Measurements from ENCODE around the gene RABEPK. TPM values are rescaled to one million over a fixed set of nuclear protein-coding genes. Genes with fewer than 3 reads are reported as not detected.

The RABEPK gene
- total RNA-seq, 5 donors from 2014 or later (not counting 1 experiment from before 2014, with no cell fraction given), result 12.0 to 16.3 (median 15.6) TPM

DNA sequence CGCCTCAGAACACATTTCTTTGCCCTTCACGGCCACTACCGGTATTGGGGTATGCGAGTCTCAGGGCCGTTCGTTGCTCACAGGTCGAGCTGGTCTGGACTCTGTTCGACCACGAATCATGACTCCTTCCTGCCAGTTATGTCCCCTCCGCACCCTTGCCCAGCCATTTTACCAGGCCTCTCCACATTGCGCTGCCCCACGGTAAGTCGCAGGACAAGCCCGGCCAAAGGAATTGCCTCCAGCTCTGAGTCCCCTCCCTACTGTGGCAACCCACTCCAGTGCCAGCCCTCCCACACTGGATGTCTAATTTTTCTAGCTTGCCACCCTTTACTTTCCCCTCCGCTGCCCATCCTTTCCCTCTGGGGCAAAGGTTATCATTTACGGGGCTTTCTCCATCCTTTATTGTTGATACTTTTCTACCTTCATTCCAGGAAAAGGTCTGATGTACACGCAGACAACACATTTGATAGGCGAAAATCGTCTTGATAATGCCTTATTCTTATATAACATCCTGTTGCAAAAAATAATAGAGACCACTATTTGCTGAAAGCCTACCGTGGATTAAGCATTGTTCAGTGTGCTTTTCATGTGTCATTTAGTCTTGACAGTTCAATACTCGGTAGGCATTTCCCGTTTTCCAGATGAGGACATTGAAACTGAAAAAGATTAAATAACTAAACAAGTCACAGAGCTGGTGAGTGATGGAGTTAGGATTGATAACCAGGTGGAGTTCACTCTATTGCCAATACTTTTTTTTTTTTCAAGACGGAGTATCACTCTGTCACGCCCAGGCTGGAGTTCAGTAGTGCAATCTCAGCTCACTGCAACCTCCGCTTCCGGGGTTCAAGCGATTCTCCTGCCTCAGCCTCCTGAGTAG lies 41.8 kb downstream of the RABEPK start:
- H3K36me3 Mint-ChIP-seq, result peaks cover 22% of the 10 kb centered on the region
- POLR2A ChIA-PET, result interaction anchor here (0.5 to 1.7 kb wide), 19 partner anchors 10 to 1481 kb away, joined by 3 to 13 read pairs (median 5); partner anchors contain the start of gene GAPVD1 (in 1 of the 2)
- H3K4me3 Mint-ChIP-seq, result peak overlapping the region; percentile 92 to 100 (median 99)
- ATAC-seq (replicated peaks in 1 of 4) (peak in 3 of 4 experiments; percentile 1 to 6 (median 4)), DNase-seq (peak in 3 of 35 experiments; percentile 3 to 16 (median 14))
- 22% methylated on average over 16 of the region's 27 CpGs for WGBS (ENCODE audit: insufficient coverage)
- peak overlapping the region; percentile 93 for H3K27ac ChIP-seq (ENCODE audit: low read length)
- no peaks in the 10 kb centered on the region for H3K27me3 Mint-ChIP-seq
- peak overlapping the region; percentile 98 to 99 for H3K27ac Mint-ChIP-seq
- H3K4me3 ChIP-seq (ENCODE audit: control insufficient read depth in 1 of 2, extremely low read depth in 1 of 2, low read length in 1 of 2), result peak overlapping the region; percentile 53 to 99
- H3K27me3 ChIP-seq (replicated peaks in 1 of 2; ENCODE audit: control insufficient read depth in 2 of 2, extremely low read depth in 1 of 2, insufficient read depth in 2 of 2, low read length in 1 of 2), result no peaks in the 10 kb centered on the region
- CTCF ChIA-PET, result interaction anchor here (0.6 to 1.3 kb wide), 7 partner anchors 19 to 129 kb away, joined by 3 to 7 read pairs (median 3); partner anchors contain the start of genes GAPVD1 (in 1 of the 2) and RABEPK (in 1 of the 2)
- no peaks in the 10 kb centered on the region for H3K9me3 Mint-ChIP-seq
- H3K4me1 ChIP-seq (ENCODE audit: control insufficient read depth in 1 of 2, extremely low read depth in 1 of 2, insufficient read depth in 2 of 2, low read length in 2 of 2), result peaks cover 19 to 29% of the 10 kb centered on the region in 2 experiments
- no peaks in the 10 kb centered on the region for H3K9me3 ChIP-seq
- H3K36me3 ChIP-seq (ENCODE audit: control insufficient read depth in 2 of 2, extremely low read depth in 1 of 2, insufficient read depth in 1 of 2, low read length in 1 of 2), result peaks cover 4 to 23% of the 10 kb centered on the region in 2 donors
- peaks cover 35 to 44% (median 38%) of the 10 kb centered on the region in 3 donors for H3K4me1 Mint-ChIP-seq

DNA sequence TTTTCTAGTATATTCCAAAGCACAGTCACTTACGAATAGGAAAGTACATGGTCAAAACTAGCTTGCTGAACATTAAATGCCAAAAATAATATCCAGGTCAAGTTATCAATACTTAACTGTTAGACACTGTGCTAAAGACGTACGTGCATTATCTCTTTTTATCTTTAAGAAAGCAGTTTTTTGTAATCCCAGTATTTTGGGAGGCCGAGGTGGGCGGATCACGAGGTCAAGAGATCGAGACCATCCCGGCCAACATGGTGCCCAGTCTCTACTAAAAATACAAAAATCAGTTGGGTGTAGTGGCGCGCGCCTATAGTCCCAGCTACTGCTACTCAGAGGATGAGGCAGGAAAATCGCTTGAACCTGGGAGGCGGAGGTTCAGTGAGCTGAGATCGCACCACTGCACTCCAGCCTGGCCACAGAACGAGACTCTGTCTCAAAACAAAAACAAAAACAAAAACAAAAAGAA lies 43.5 kb downstream of the RABEPK start:
- 94% methylated on average over 11 of the region's 15 CpGs for WGBS (ENCODE audit: insufficient coverage)
- peaks cover 6% of the 10 kb centered on the region for H3K36me3 Mint-ChIP-seq
- ATAC-seq (replicated peaks in 1 of 4) (no peak), DNase-seq (no peak)
- no peaks in the 10 kb centered on the region for H3K9me3 Mint-ChIP-seq
- H3K27me3 Mint-ChIP-seq, result no peaks in the 10 kb centered on the region
- ChIA-PET CTCF (no interaction called here), POLR2A (interaction anchor here in 1 of 2 donors (0.7 kb wide), 1 partner anchor 45 kb away, joined by 3 read pairs; no protein-coding TSS in a partner anchor)
- no peak overlapping the region for H3K27ac Mint-ChIP-seq
- H3K4me1 Mint-ChIP-seq, result peaks cover 19 to 26% (median 21%) of the 10 kb centered on the region in 3 donors
- peak overlapping the region in 1 of 3 donors; percentile 44 for H3K4me3 Mint-ChIP-seq
- Histone ChIP-seq H3K27ac (ENCODE audit: low read length) (no peak overlapping the region), H3K9me3 (no peaks in the 10 kb centered on the region), H3K4me1 (ENCODE audit: control insufficient read depth in 1 of 2, extremely low read depth in 1 of 2, insufficient read depth in 2 of 2, low read length in 2 of 2) (peaks cover 8 to 14% of the 10 kb centered on the region in 2 experiments), H3K27me3 (replicated peaks in 1 of 2; ENCODE audit: control insufficient read depth in 2 of 2, extremely low read depth in 1 of 2, insufficient read depth in 2 of 2, low read length in 1 of 2) (no peaks in the 10 kb centered on the region), H3K36me3 (ENCODE audit: control insufficient read depth in 2 of 2, extremely low read depth in 1 of 2, insufficient read depth in 1 of 2, low read length in 1 of 2) (peaks cover 0 to 6% of the 10 kb centered on the region in 2 donors), H3K4me3 (ENCODE audit: control insufficient read depth in 1 of 2, extremely low read depth in 1 of 2, low read length in 1 of 2) (no peak overlapping the region)

DNA sequence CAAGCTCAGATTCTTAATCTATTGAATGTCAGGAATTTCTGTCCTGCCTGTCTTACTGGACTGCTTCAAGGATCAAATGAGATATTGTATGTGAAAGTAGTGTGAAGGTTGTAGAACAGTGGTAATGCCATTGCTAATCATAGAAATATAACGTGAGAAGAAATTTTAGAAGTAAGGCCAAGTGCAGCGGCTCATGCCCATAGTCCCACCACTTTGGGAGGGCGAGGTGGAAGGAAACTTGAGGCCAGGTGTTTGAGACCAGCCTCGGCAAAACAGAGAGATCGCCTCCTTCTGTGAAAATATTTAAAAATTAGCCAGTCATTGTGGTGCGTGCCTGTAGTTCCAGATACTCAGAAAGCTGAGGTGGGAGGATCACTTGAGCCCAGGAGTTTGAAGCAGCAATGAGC lies 45.9 kb downstream of the RABEPK start:
- H3K4me3 Mint-ChIP-seq, result no peak overlapping the region
- no peak for DNase-seq
- no peak for ATAC-seq (replicated peaks in 1 of 4)
- peaks cover 7 to 12% (median 8%) of the 10 kb centered on the region in 3 donors for H3K4me1 Mint-ChIP-seq
- H3K27ac Mint-ChIP-seq, result no peak overlapping the region
- H3K27me3 ChIP-seq (replicated peaks in 1 of 2; ENCODE audit: control insufficient read depth in 2 of 2, extremely low read depth in 1 of 2, insufficient read depth in 2 of 2, low read length in 1 of 2), result no peaks in the 10 kb centered on the region
- no peaks in the 10 kb centered on the region for H3K36me3 Mint-ChIP-seq
- no peaks in the 10 kb centered on the region for H3K9me3 Mint-ChIP-seq
- no peaks in the 10 kb centered on the region for H3K27me3 Mint-ChIP-seq
- ChIA-PET CTCF (no interaction called here), POLR2A (no interaction called here)
- no peaks in the 10 kb centered on the region for H3K9me3 ChIP-seq
- peaks cover 0 to 5% of the 10 kb centered on the region in 2 experiments for H3K4me1 ChIP-seq (ENCODE audit: control insufficient read depth in 1 of 2, extremely low read depth in 1 of 2, insufficient read depth in 2 of 2, low read length in 2 of 2)
- WGBS (ENCODE audit: insufficient coverage), result 96% methylated on average over 2 of the region's 6 CpGs
- no peaks in the 10 kb centered on the region for H3K36me3 ChIP-seq (ENCODE audit: control insufficient read depth in 2 of 2, extremely low read depth in 1 of 2, insufficient read depth in 1 of 2, low read length in 1 of 2)
- no peak overlapping the region for H3K27ac ChIP-seq (ENCODE audit: low read length)
- H3K4me3 ChIP-seq (ENCODE audit: control insufficient read depth in 1 of 2, extremely low read depth in 1 of 2, low read length in 1 of 2), result no peak overlapping the region

DNA sequence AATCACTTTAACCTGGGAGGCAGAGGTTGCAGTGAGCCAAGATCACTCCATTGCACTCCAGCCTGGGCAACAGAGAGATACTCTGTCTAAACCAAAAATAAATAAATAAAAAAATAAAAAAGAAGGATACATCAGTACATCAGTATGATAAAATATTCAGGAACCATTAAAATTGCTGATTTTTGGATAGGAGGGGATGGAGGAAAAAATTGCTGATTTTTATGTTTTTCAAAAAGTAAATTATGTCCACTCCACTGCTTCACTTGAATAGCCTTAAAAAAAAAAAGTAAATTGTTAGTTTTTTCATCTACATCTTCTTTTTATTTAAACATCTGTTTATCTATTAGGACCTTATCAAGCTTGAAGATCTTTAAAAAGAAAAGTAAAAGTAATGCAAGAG lies 53.9 kb downstream of the RABEPK start:
- H3K36me3 Mint-ChIP-seq, result no peaks in the 10 kb centered on the region
- ChIA-PET CTCF (no interaction called here), POLR2A (no interaction called here)
- no peak overlapping the region for H3K27ac Mint-ChIP-seq
- Histone ChIP-seq H3K4me3 (ENCODE audit: control insufficient read depth in 1 of 2, extremely low read depth in 1 of 2, low read length in 1 of 2) (no peak overlapping the region), H3K27me3 (replicated peaks in 1 of 2; ENCODE audit: control insufficient read depth in 2 of 2, extremely low read depth in 1 of 2, insufficient read depth in 2 of 2, low read length in 1 of 2) (no peaks in the 10 kb centered on the region), H3K4me1 (ENCODE audit: control insufficient read depth in 1 of 2, extremely low read depth in 1 of 2, insufficient read depth in 2 of 2, low read length in 2 of 2) (no peaks in the 10 kb centered on the region), H3K36me3 (ENCODE audit: control insufficient read depth in 2 of 2, extremely low read depth in 1 of 2, insufficient read depth in 1 of 2, low read length in 1 of 2) (no peaks in the 10 kb centered on the region), H3K9me3 (no peaks in the 10 kb centered on the region), H3K27ac (ENCODE audit: low read length) (no peak overlapping the region)
- no peak overlapping the region for H3K4me3 Mint-ChIP-seq
- ATAC-seq (replicated peaks in 1 of 4) (no peak), DNase-seq (no peak)
- no peaks in the 10 kb centered on the region for H3K9me3 Mint-ChIP-seq
- no peaks in the 10 kb centered on the region for H3K27me3 Mint-ChIP-seq
- H3K4me1 Mint-ChIP-seq, result no peaks in the 10 kb centered on the region

DNA sequence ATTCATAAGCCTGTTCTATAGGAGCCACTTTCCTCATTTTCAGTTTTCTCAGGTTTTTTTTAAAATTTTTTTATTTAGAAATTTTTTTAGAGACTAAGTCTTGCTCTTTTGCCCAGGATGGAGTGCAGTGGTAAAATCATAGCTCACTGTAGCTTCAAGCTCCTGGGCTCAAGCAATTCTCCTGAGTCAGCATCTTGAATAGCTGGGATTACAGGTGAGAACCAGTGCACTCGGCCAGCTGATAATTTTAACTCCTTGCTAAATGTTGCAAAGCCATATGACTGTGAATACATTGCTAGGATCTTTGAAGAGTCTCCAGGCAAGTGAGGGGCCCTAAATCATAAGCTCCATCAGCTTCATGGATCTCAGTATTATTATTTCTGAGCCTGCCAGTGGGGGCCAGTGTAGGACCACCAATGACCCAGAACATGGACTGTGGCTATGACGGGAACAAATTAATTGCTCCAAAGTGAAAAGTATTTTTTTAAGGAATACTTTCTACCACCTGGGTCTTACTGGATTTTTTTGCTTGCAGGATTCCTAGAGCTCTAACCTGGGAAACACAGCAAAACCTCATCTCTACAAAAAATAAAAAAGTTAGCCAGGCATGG lies 55.5 kb downstream of the RABEPK start:
- H3K27ac Mint-ChIP-seq, result no peak overlapping the region
- H3K4me1 ChIP-seq (ENCODE audit: control insufficient read depth in 1 of 2, extremely low read depth in 1 of 2, insufficient read depth in 2 of 2, low read length in 2 of 2), result no peaks in the 10 kb centered on the region
- H3K9me3 ChIP-seq, result no peaks in the 10 kb centered on the region
- H3K27ac ChIP-seq (ENCODE audit: low read length), result no peak overlapping the region
- DNase-seq, result peak in 1 of 35 experiments; percentile 4
- H3K4me3 Mint-ChIP-seq, result no peak overlapping the region
- WGBS (ENCODE audit: insufficient coverage), result 100% methylated on average over 1 of the region's 2 CpGs
- H3K9me3 Mint-ChIP-seq, result no peaks in the 10 kb centered on the region
- ATAC-seq (replicated peaks in 1 of 4), result no peak
- H3K4me1 Mint-ChIP-seq, result peaks cover 0 to 5% (median 2%) of the 10 kb centered on the region in 3 donors
- no peaks in the 10 kb centered on the region for H3K27me3 Mint-ChIP-seq
- CTCF ChIA-PET, result interaction anchor here in 1 of 2 donors (1.2 kb wide), 3 partner anchors 18 to 106 kb away, joined by 3 to 6 read pairs (median 3); no protein-coding TSS in a partner anchor
- H3K4me3 ChIP-seq (ENCODE audit: control insufficient read depth in 1 of 2, extremely low read depth in 1 of 2, low read length in 1 of 2), result no peak overlapping the region
- no peaks in the 10 kb centered on the region for H3K36me3 Mint-ChIP-seq
- POLR2A ChIA-PET, result interaction anchor here (0.6 to 0.7 kb wide), 3 partner anchors 11 to 19 kb away, joined by 3 to 9 read pairs (median 4); no protein-coding TSS in a partner anchor
- H3K27me3 ChIP-seq (replicated peaks in 1 of 2; ENCODE audit: control insufficient read depth in 2 of 2, extremely low read depth in 1 of 2, insufficient read depth in 2 of 2, low read length in 1 of 2), result no peaks in the 10 kb centered on the region
- H3K36me3 ChIP-seq (ENCODE audit: control insufficient read depth in 2 of 2, extremely low read depth in 1 of 2, insufficient read depth in 1 of 2, low read length in 1 of 2), result no peaks in the 10 kb centered on the region

DNA sequence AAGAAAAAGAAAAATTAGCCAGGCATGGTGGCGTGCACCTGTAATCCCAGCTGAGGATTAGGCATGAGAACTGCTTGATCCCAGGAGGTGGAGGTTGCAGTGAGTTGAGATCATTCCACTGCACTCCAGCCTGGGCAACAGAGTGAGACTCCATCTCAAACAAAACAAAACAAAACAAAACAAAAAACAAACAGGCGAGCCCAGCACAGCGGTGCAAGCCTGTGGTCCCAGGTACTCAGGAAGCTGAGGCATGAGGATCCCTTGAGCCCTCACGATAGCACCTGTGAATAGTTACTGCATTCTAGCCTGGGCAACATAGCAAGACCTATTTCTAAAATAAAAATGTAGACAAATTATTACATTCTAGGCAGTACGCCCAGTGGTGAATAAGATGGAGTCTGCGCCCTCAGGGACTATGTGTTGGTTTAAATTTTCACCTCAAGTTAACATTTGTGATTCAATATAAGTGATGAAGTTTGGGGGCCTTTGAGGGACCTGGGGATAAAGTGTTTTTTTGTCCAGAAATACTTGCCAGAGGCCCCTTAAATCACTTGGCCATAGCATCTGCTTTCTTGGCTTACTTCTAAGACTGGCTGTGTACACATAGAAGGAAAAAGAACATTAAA lies 57.9 kb downstream of the RABEPK start:
- ATAC-seq (replicated peaks in 1 of 4) (no peak), DNase-seq (no peak)
- ChIA-PET POLR2A (no interaction called here), CTCF (interaction anchor here in 1 of 2 donors (0.7 kb wide), 1 partner anchor 49 kb away, joined by 3 read pairs; no protein-coding TSS in a partner anchor)
- Histone ChIP-seq H3K4me1 (ENCODE audit: control insufficient read depth in 1 of 2, extremely low read depth in 1 of 2, insufficient read depth in 2 of 2, low read length in 2 of 2) (peaks cover 8 to 16% of the 10 kb centered on the region in 2 experiments), H3K27me3 (replicated peaks in 1 of 2; ENCODE audit: control insufficient read depth in 2 of 2, extremely low read depth in 1 of 2, insufficient read depth in 2 of 2, low read length in 1 of 2) (no peaks in the 10 kb centered on the region), H3K36me3 (ENCODE audit: control insufficient read depth in 2 of 2, extremely low read depth in 1 of 2, insufficient read depth in 1 of 2, low read length in 1 of 2) (no peaks in the 10 kb centered on the region), H3K27ac (ENCODE audit: low read length) (no peak overlapping the region), H3K9me3 (no peaks in the 10 kb centered on the region), H3K4me3 (ENCODE audit: control insufficient read depth in 1 of 2, extremely low read depth in 1 of 2, low read length in 1 of 2) (no peak overlapping the region)
- no peaks in the 10 kb centered on the region for H3K27me3 Mint-ChIP-seq
- H3K9me3 Mint-ChIP-seq, result no peaks in the 10 kb centered on the region
- peaks cover 11 to 19% (median 16%) of the 10 kb centered on the region in 3 donors for H3K4me1 Mint-ChIP-seq
- H3K4me3 Mint-ChIP-seq, result no peak overlapping the region
- H3K36me3 Mint-ChIP-seq, result peaks cover 4% of the 10 kb centered on the region
- WGBS (ENCODE audit: insufficient coverage), result 97% methylated on average over 4 of the region's 6 CpGs
- H3K27ac Mint-ChIP-seq, result no peak overlapping the region

Measured in T-cell (primary cell).